ENCODE data around the gene NT5C3A.

The NT5C3A gene

GRCh38 chr7:33079763-33080690 is 17.5 kb upstream of the NT5C3A start:
- Histone ChIP-seq H3K27me3 (replicated peaks) (no peaks in the 10 kb centered on the region), H3K27ac (no peak overlapping the region), H3K4me3 (ENCODE audit: low read depth, low read length) (no peak overlapping the region), H3K36me3 (replicated peaks) (no peaks in the 10 kb centered on the region)
- TF ChIP-seq CTCF (IDR thresholded peaks at IDR 0.05; ENCODE audit: low read depth, low read length, missing control alignments): no peak
- DNase-seq: no peak
- in situ Hi-C loops (cut with HindIII; ENCODE audit: low pct_ligation_motif_present, low sequenced_read_pairs): no loop called here

- TF ChIP-seq CTCF (IDR thresholded peaks at IDR 0.05; ENCODE audit: low read depth, low read length, missing control alignments): no peak
Measured at GRCh38 chr7:33079096-33079495, 16.5 kb upstream of the NT5C3A start.

GRCh38 chr7:33076737-33077136 is 14.2 kb upstream of the NT5C3A start:
- DNase-seq: no peak
- Histone ChIP-seq H3K27ac (no peak overlapping the region), H3K27me3 (replicated peaks) (no peaks in the 10 kb centered on the region), H3K4me3 (ENCODE audit: low read depth, low read length) (no peak overlapping the region), H3K36me3 (replicated peaks) (no peaks in the 10 kb centered on the region)
- TF ChIP-seq CTCF (IDR thresholded peaks at IDR 0.05; ENCODE audit: low read depth, low read length, missing control alignments): no peak
- in situ Hi-C loops (cut with HindIII; ENCODE audit: low pct_ligation_motif_present, low sequenced_read_pairs): no loop called here

More at GRCh38 chr7:33079096-33079495, 16.5 kb upstream of the NT5C3A start:
- H3K27ac ChIP-seq: no peak overlapping the region
- in situ Hi-C loops (cut with HindIII; ENCODE audit: low pct_ligation_motif_present, low sequenced_read_pairs): no loop called here
- H3K27me3 ChIP-seq (replicated peaks): no peaks in the 10 kb centered on the region
- H3K36me3 ChIP-seq (replicated peaks): no peaks in the 10 kb centered on the region
- H3K4me3 ChIP-seq (ENCODE audit: low read depth, low read length): no peak overlapping the region
- no peak for DNase-seq

- DNase-seq: no peak
- in situ Hi-C loops (cut with HindIII; ENCODE audit: low pct_ligation_motif_present, low sequenced_read_pairs): no loop called here
- no peaks in the 10 kb centered on the region for H3K36me3 ChIP-seq (replicated peaks)
- TF ChIP-seq CTCF (IDR thresholded peaks at IDR 0.05; ENCODE audit: low read depth, low read length, missing control alignments): no peak
- H3K27me3 ChIP-seq (replicated peaks): no peaks in the 10 kb centered on the region
- no peak overlapping the region for H3K4me3 ChIP-seq (ENCODE audit: low read depth, low read length)
- no peak overlapping the region for H3K27ac ChIP-seq
Measured at GRCh38 chr7:33075818-33076518, 13.4 kb upstream of the NT5C3A start.

- TF ChIP-seq CTCF (IDR thresholded peaks at IDR 0.05; ENCODE audit: low read depth, low read length, missing control alignments): no peak
- Histone ChIP-seq H3K27ac (no peak overlapping the region), H3K4me3 (ENCODE audit: low read depth, low read length) (no peak overlapping the region), H3K27me3 (replicated peaks) (no peaks in the 10 kb centered on the region), H3K36me3 (replicated peaks) (no peaks in the 10 kb centered on the region)
- DNase-seq: no peak
- in situ Hi-C loops (cut with HindIII; ENCODE audit: low pct_ligation_motif_present, low sequenced_read_pairs): no loop called here
Measured at GRCh38 chr7:33073243-33073642, 10.7 kb upstream of the NT5C3A start.

Data from brain microvascular endothelial cell (primary cell).